Left forelimb (tissue), 1 donor: ENCODE measurements around the gene SPSB4.

ENCODE experiments used
- DNase-seq: peaks from one replicate; pipeline ENCODE4 v3.0.0-alpha.2; 2018; ENCODE audit warnings: low spot score

Gene SPSB4

DNA sequence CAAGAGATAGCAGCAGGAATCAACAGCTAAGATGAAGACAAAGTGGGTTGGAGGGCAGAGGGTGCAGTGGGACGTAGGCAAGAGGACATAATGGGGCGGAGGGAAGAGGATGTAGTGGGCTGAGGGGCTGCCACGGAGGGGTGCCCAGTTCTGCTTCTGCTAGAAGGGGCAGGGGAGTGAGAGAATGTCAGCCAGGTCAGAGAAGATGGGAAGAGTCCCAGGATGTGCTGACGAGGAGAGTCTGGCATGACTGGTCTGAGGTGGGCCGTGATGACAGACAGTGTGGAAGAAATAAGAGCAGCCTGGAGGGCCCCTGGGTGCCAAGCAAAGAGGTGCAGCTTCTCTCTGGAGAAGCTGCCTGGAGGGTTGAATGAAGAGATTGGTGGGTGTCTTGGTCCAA, 4.0 kb downstream of the SPSB4 start:
- DNase-seq: no peak

- DNase-seq: no peak
Measured at GRCh38 chr3:141055536-141056445, 4.6 kb downstream of the SPSB4 start.

DNA sequence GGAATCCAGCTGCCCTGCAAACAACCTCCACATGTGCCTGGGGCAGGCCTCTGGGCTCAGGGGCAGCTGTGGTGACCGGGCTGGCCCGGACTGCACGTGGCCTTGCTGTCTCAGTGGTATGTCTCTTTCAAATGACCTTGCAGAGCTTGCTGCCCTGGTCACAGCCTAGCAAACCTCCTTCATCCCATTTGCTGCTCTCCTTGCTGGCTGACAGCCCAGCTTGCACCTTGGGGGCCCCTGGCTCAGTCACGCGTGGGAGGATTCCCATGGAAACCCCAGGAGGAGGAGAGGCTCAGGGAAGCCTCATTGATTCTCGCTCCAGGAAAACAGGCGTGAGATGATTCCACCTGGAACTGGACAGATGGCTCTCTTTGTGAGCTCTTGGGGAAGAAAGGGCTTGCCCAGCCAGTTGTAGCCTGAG, 5.6 kb downstream of the SPSB4 start:
- peak; percentile 54 for DNase-seq

GRCh38 chr3:141057436-141057835, 6.3 kb downstream of the SPSB4 start:
- peak; percentile 33 for DNase-seq

DNA sequence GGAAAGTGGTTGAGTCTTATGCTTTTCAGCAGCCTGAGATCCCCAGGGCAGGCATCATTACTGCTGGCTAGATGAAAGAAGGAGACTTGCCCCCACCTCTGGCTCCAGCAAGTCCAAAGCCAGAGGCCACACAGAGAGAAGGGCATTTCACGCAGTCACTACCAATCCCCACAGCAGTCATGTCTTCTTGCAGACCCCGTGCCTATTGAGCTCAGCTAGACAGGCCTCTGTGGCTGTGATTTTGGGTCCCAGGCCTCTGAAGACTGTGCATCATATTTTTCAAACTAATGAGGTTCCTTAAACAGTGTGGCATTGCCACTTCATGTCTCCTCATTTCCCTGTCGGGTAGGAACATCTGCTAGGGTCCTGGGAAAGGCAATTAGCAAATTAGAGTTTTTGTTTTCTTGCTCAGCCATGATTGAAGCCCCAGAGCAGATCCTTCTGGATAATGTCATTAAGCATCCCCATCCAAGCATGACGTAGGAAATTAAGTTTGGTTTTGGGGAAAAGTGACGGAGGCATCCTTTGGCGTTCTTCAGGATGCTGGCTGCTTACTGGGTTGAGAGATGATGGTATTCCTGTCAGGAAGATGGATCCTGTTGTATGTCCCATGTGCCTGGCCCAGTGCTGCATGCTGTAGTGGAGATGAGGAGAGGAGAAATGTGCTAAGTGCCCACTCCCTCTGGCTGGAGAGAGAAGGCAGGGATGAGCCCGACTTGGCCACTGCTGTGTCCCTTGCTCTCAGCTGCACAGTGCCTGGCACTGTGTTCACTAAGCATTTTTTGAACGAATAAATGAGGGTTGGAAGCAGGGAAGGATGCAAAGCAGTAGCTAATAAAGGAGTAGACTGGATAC, 7.0 kb downstream of the SPSB4 start:
- DNase-seq: peak; percentile 26

DNA sequence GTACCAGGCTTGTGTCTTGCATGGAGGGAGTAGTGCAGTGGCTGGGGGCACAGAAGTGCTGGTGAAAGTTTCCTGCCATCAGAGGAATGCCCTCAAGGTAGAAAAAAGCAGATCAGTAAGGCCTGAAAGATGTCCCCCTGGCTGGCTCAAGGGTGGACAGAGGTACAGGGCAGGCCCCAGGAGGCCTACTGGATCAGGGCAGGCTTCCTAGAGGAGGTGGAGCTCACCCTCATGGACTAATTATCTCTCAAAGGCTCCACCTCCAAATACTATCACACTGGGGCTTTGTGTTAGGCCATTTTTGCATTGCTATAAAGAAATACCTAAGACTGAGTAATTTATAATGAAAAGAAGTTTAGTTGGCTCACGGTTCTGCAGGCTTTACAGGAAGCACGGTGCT, 7.8 kb downstream of the SPSB4 start:
- DNase-seq: peak; percentile 52

GRCh38 chr3:141059816-141060215, 8.7 kb downstream of the SPSB4 start:
- peak; percentile 23 for DNase-seq

- no peak for DNase-seq
Measured at GRCh38 chr3:141060327-141060726, 9.2 kb downstream of the SPSB4 start.

- DNase-seq: peak; percentile 56
Measured at GRCh38 chr3:141063831-141064230, 12.7 kb downstream of the SPSB4 start.

DNA sequence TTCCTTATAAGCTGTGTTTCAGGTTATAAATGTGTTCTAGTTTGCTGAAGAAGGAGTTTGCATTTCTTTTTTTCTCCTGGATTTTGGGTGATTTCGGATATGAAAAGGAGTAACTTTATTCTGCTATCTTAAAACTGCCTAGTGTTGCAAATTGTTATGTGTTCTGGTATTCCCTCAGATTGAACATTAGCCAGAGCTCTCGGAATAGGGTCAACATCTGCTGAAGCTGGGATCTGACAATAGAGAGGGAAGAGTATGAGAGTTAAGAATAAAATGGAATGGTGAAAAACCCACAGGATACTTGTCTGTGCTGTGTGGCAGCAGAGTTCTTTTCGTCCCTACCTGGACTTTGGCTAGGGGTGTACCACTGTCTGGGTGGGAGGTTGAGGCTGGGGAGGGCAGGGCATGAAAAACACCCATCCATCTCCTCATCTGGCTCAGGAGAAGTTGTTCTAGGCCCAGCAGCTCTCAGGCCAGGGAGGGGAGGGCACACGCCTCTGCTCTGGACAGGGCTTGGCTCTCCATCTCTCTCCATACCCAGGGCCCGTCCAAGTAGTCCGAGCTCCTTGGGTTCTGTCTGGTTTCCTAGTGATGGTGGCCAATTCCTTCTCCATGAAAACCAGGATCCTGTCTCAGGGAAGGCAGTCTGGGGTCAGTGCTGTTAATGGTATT, 13.2 kb downstream of the SPSB4 start:
- DNase-seq: peak; percentile 46

GRCh38 chr3:141065258-141065657, 14.1 kb downstream of the SPSB4 start:
- DNase-seq: no peak

DNA sequence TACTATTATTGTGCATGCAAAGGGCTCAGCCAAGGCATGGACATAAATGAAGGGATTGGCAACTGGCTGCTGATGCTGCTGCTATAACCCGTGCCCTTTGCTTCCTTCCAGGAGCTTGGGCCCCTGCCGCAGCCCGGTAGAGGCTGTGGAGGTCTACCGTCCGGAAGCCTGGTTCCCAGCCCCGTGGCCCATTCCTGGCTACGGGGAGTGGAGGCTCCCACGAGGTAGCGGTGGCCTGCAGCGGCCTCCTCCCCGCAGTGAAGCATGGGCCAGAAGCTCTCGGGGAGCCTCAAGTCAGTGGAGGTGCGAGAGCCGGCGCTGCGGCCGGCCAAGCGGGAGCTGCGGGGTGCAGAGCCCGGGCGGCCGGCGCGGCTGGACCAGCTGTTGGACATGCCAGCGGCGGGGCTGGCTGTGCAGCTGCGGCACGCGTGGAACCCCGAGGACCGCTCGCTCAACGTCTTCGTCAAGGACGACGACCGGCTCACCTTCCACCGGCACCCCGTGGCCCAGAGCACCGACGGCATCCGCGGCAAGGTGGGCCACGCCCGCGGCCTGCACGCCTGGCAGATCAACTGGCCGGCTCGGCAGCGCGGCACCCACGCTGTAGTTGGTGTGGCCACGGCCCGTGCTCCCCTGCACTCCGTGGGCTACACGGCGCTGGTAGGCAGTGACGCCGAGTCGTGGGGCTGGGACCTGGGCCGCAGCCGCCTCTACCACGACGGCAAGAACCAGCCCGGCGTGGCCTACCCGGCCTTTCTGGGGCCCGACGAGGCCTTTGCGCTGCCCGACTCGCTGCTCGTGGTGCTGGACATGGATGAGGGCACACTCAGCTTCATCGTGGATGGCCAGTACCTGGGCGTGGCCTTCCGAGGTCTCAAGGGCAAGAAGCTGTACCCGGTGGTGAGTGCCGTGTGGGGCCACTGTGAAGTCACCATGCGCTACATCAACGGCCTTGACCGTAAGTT, 15.0 kb downstream of the SPSB4 start:
- peak; percentile 51 for DNase-seq

DNA sequence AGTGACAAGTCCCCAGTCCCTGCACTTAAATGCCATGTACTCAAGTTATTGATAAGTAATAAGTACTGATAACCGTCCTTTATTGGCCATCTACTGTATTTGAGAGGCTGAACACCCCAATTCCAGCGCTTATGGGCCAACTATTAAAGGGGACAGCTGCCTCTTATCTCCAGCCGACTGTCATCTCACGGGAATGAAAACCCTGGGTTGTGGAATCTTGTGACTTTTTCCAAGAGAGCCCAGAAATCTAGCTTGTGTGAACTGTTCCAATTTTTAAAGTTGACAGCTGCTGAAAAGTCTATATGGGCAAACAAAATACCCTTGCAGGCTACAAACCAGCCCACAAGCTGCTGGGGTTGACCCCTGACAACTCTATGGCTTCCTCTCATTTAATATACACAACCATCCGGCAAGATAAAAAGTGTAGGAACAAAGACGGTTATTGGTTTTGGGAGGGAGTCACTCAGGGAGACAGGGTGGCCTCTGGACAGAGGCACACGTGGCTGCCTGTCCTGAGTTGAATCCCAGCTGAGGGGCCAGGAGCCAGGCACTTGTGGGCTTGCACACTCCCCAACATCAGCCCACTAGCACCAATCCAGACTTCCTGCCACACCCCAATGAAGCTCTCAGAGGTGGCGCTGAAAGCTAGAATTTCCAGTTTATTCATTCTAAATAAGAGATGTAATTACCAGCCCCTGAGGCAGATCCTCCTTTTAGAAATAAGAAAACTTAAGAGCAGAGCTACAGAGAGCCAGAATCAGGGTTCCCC, 16.2 kb downstream of the SPSB4 start:
- DNase-seq: peak; percentile 17

DNA sequence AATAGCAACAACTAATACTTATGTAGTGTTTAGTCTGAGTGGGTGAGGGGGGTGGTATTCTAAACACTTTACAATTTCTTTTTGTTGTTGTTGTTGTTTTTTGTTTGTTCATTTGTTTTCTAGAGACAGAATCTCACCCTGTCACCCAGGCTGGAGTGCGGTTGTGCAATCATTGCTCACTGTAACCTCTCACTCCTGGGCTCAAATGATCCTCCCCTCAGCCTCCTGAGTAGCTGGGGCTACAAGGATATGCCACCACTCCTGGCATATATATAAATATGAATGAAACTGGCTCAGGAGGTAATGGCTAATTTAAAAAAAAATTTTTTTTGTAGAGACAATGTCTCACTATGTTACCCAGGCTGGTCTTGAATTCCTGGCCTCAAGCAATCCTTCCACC, 19.1 kb downstream of the SPSB4 start:
- no peak for DNase-seq

- DNase-seq: no peak
Measured at GRCh38 chr3:141070727-141071357, 19.7 kb downstream of the SPSB4 start.

DNA sequence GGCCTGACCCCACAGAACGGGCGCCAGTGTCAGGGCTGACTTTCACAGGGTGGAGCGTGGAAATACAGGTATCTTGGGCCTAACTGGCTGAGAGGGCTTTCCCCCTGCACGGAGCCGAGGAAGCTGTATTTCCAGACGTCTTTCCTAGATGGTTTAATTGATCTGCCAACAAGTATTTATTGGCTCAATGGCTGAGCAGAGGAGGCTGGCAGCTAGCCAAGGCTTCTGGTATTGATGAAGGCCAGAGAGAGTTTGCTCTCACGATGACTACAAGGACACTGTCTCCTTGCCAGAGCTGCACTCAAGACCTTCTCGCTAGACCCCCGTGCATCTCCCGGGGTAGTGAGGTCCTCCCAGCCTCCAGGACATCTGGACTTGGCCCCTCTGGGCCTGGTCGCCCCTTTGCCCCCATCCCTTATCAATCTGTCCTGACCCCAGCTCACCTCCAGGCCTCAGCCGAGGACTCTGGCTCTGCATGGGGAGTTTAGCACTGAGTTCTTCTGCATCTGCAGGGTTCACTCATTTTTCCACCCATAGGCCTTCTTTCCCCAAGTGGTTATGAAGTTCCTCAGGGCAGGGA, 20.6 kb downstream of the SPSB4 start:
- DNase-seq: no peak

GRCh38 chr3:141072950-141073349, 21.8 kb downstream of the SPSB4 start:
- no peak for DNase-seq

DNA sequence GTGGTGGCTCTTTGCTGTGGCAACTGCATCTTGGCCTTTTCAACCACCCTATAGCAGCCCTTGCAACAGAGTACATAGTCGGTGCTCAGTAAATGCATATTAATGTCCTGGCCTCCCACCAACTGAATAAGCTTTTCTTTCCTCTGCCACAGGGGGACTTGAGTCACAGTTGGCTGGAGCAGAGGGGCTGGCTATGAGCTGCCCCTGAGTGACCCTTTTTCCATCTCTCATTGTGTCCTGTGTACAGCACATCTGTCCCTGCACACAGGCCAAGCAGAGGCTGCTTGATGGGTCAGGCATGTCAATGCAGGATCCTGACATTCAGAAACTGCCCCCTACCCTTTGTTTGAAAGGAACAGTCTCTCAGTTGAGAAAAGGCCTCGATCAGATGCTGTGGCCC, 22.4 kb downstream of the SPSB4 start:
- no peak for DNase-seq

- DNase-seq: no peak
Measured at GRCh38 chr3:141074529-141074928, 23.4 kb downstream of the SPSB4 start.
